ENCODE measurements around the gene RIPK3.

GRCh38 chr14:24329073-24329663 lies 10.6 kb downstream of the RIPK3 start:
- TF ChIP-seq CTCF (IDR thresholded peaks at IDR 0.05): no peak
- TF ChIP-seq POLR2A (IDR thresholded peaks at IDR 0.05): no peak
- TF ChIP-seq POLR2AphosphoS5 (IDR thresholded peaks at IDR 0.05): no peak
